NCI-H2196 treated with DMSO at 0.1 percent for 48 hours (cell line): ENCODE measurements around the gene EIF4G3.

Experiments used
- DNase-seq: peaks from one replicate; lab custom pipeline; 2025; ENCODE audit not compliant: unreplicated experiment; lab: John Stamatoyannopoulos, UW

EIF4G3 gene

GRCh38 chr1:20998826-20999225 lies 177.9 kb downstream of the EIF4G3 start:
- no peak for DNase-seq

- no peak for DNase-seq
These were observed 179.0 kb downstream of the EIF4G3 start for GRCh38 chr1:20997602-20998224.

- no peak for DNase-seq
These were observed 180.1 kb downstream of the EIF4G3 start for GRCh38 chr1:20996554-20996953.

GRCh38 chr1:20993716-20994575 lies 182.8 kb downstream of the EIF4G3 start:
- no peak for DNase-seq

- no peak for DNase-seq
These were observed 184.2 kb downstream of the EIF4G3 start for GRCh38 chr1:20992322-20993056.

- DNase-seq = no peak
These were observed 187.8 kb downstream of the EIF4G3 start for GRCh38 chr1:20988943-20989342.

- no peak for DNase-seq
These were observed 188.6 kb downstream of the EIF4G3 start for GRCh38 chr1:20987831-20988825.

GRCh38 chr1:20983297-20983889 lies 193.3 kb downstream of the EIF4G3 start:
- DNase-seq = no peak

- DNase-seq = no peak
These were observed 194.4 kb downstream of the EIF4G3 start for GRCh38 chr1:20982316-20982715.

GRCh38 chr1:20981915-20982314 lies 194.8 kb downstream of the EIF4G3 start:
- DNase-seq = no peak

GRCh38 chr1:20980051-20980450 lies 196.6 kb downstream of the EIF4G3 start:
- no peak for DNase-seq

GRCh38 chr1:20978413-20978812 lies 198.3 kb downstream of the EIF4G3 start:
- no peak for DNase-seq

- no peak for DNase-seq
These were observed 201.0 kb downstream of the EIF4G3 start for GRCh38 chr1:20975668-20976067.

- DNase-seq = no peak
These were observed 201.7 kb downstream of the EIF4G3 start for GRCh38 chr1:20974951-20975350.

GRCh38 chr1:20974069-20974468 lies 202.6 kb downstream of the EIF4G3 start:
- DNase-seq = no peak

GRCh38 chr1:20972855-20973254 lies 203.8 kb downstream of the EIF4G3 start:
- DNase-seq = no peak

GRCh38 chr1:20964540-20965484 lies 211.9 kb downstream of the EIF4G3 start:
- peak; percentile 66 for DNase-seq

- no peak for DNase-seq
These were observed 214.0 kb downstream of the EIF4G3 start for GRCh38 chr1:20962576-20963258.

GRCh38 chr1:20958430-20958829 lies 218.3 kb downstream of the EIF4G3 start:
- DNase-seq = no peak
